HepG2 (cell line): ENCODE data around the gene TMEM139. TPM values are rescaled to one million over a fixed set of nuclear protein-coding genes. Genes with fewer than 3 reads are reported as not detected.
A peak's percentile ranks its signal among the peaks of the same experiment; 100 is the strongest.

Experiments
- EHMT2 ChIP-seq: fragments of 200-600 bp; sonication (generic); IDR thresholded peaks from 2 replicates; pipeline ENCODE4 v1.7.0; 2017; ENCODE audit warnings: antibody characterized with exemption, low read depth, low read length, borderline replicate concordance
- HNF1A ChIP-seq, 2 experiments: sonication (generic) in 1 of 2; formaldehyde crosslinking in 1 of 2; IDR thresholded peaks; 2 replicates each; pipeline versions ENCODE4 v1.4.0 to v1.6.1; 2016 to 2020; ENCODE audit warnings: borderline replicate concordance in 1 of 2, low read depth in 1 of 2, mild to moderate bottlenecking in 1 of 2, missing genetic modification reagents in 1 of 2
- KDM3A ChIP-seq: IDR thresholded peaks from 2 replicates; pipeline ENCODE4 v1.6.1; 2018; ENCODE audit warnings: low read depth, missing compliant biosample characterization
- MEF2D ChIP-seq: sonication (generic); formaldehyde crosslinking; IDR thresholded peaks from 2 replicates; pipeline ENCODE4 v1.5.1; 2020; ENCODE audit warnings: mild to moderate bottlenecking, missing genetic modification reagents
- PHF21A ChIP-seq: sonication (generic); formaldehyde crosslinking; IDR thresholded peaks from 2 replicates; pipeline ENCODE4 v1.5.0; 2020; ENCODE audit warnings: mild to moderate bottlenecking, missing genetic modification reagents
- SRSF9 ChIP-seq: fragments of 200-400 bp; formaldehyde crosslinking; IDR thresholded peaks from 2 replicates; pipeline ENCODE4 v1.6.1; 2018; ENCODE audit warnings: borderline replicate concordance, mild to moderate bottlenecking, low read depth, low read length; ENCODE audit not compliant: insufficient read depth, poor library complexity, severe bottlenecking
- TP53 ChIP-seq: sonication (generic); formaldehyde crosslinking; conservative IDR thresholded peaks from 2 replicates; pipeline ENCODE4 v1.4.0; 2020; ENCODE audit warnings: missing genetic modification reagents
- UBTF ChIP-seq: sonication (generic); formaldehyde crosslinking; IDR thresholded peaks from 2 replicates; pipeline ENCODE4 v1.4.0; 2020; ENCODE audit warnings: mild to moderate bottlenecking, missing genetic modification reagents
- XRCC5 ChIP-seq: fragments of 200-400 bp; formaldehyde crosslinking; optimal IDR thresholded peaks from 2 replicates; pipeline ENCODE3; 2017; ENCODE audit warnings: mild to moderate bottlenecking, low read length
- ZMAT3 ChIP-seq: sonication (generic); formaldehyde crosslinking; conservative IDR thresholded peaks from 2 replicates; pipeline ENCODE4 v1.7.0; 2021; ENCODE audit warnings: missing genetic modification reagents
- ZNF143 ChIP-seq: sonication (generic); formaldehyde crosslinking; IDR thresholded peaks from 2 replicates; pipeline ENCODE4 v1.4.0; 2020; ENCODE audit warnings: missing genetic modification reagents
- ZNF207 ChIP-seq: fragments of 450-650 bp; IDR thresholded peaks from 2 replicates; pipeline ENCODE4 v1.6.1; 2016; ENCODE audit warnings: antibody characterized with exemption, borderline replicate concordance
- ZNF331 ChIP-seq: sonication (generic); formaldehyde crosslinking; IDR thresholded peaks from 2 replicates; pipeline ENCODE4 v1.4.0; 2020; ENCODE audit warnings: missing genetic modification reagents
- ZNF574 ChIP-seq: sonication (generic); formaldehyde crosslinking; IDR thresholded peaks from 2 replicates; pipeline ENCODE4 v1.4.0; 2020; ENCODE audit warnings: missing genetic modification reagents
- ZNF883 ChIP-seq: sonication (generic); formaldehyde crosslinking; IDR thresholded peaks from 2 replicates; pipeline ENCODE4 v1.5.1; 2020; ENCODE audit warnings: mild to moderate bottlenecking, missing genetic modification reagents; ENCODE audit errors: not compliant biosample characterization
- polyA plus RNA-seq, 8 experiments: library from polyadenylated mRNA; depleted of rRNA in 3 of 8; stranded (reverse) in 7 of 8; unstranded in 1 of 8; fragments of >200 nt; fragmentation: Illumina TruSeq in 4 of 8; extraction: Trizol in 4 of 8; gene quantifications; 2 replicates each; pipeline versions ENCODE4 v1.2.1 to v1.2.3, GENCODE V29; 2011 to 2016; ENCODE audit warnings: low read depth in 4 of 8, missing spikeins in 1 of 8, mixed read lengths in 1 of 8; ENCODE audit not compliant: insufficient read depth in 1 of 8
- total RNA-seq, 5 experiments: library from RNA; depleted of rRNA; stranded (reverse); fragments of >200 nt; fragmentation: Illumina TruSeq; extraction: Trizol; gene quantifications; 2 replicates each; pipeline ENCODE4 v1.2.3, GENCODE V29; 2016; ENCODE audit warnings: low read depth in 1 of 5
- TF ChIP-seq, protein P1 (sequence below): sonication (generic); formaldehyde crosslinking; IDR thresholded peaks from 2 replicates; pipeline ENCODE4 v1.5.1; 2020; ENCODE audit warnings: mild to moderate bottlenecking, missing genetic modification reagents, borderline replicate concordance

Gene TMEM139
- total and polyA plus RNA-seq, 2 of the 13 experiments (the other 11 are each of a cell fraction or from before 2014, with no cell fraction given), result 7.9 to 14.0 TPM

GRCh38 chr7:143263266-143264195, 21.2 kb upstream of the TMEM139 start, which contains the start of gene GSTK1 (continued):
- no peak for TF ChIP-seq EHMT2
- TF ChIP-seq ZNF143 (CRISPR knock-in tag), result 0 out of 2 replicates have a peak, but pooled peaks have one; percentile 25
- peak; percentile 59; the same call in 1 of the 2 replicates for TF ChIP-seq ZNF574 (CRISPR knock-in tag)
- TF ChIP-seq ZNF883 (CRISPR knock-in tag), result peak; percentile 29
- TF ChIP-seq ZMAT3 (CRISPR knock-in tag), result peak; percentile 84
- peak; percentile 76; the same call in 1 of the 2 replicates for TF ChIP-seq TP53 (CRISPR knock-in tag)
- TF ChIP-seq MEF2D, result peak; percentile 76; the same call in 1 of the 2 replicates
- peak; percentile 82 for TF ChIP-seq UBTF (CRISPR knock-in tag)
- TF ChIP-seq XRCC5, result peak; percentile 73
- peak; percentile 83 for TF ChIP-seq ZNF331 (CRISPR knock-in tag)
- no peak for TF ChIP-seq SRSF9
- TF ChIP-seq, protein P1, sequence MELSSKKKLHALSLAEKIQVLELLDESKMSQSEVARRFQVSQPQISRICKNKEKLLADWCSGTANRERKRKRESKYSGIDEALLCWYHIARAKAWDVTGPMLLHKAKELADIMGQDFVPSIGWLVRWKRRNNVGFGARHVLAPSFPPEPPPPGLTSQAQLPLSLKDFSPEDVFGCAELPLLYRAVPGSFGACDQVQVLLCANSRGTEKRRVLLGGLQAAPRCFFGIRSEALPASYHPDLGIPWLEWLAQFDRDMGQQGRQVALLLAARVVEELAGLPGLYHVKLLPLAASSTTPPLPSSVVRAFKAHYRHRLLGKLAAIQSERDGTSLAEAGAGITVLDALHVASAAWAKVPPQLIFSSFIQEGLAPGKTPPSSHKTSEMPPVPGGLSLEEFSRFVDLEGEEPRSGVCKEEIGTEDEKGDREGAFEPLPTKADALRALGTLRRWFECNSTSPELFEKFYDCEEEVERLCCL (CRISPR knock-in tag), result no peak
- peak; percentile 78; the same call in 1 of the 2 replicates for TF ChIP-seq KDM3A (CRISPR knock-in tag)
- TF ChIP-seq ZNF207, result no peak
- peak; percentile 91 for TF ChIP-seq PHF21A
- TF ChIP-seq HNF1A (IDR thresholded peaks at IDR 0.05; ENCODE audit: low read depth), result no peak; the same call in 1 of the 2 replicates
- TF ChIP-seq HNF1A (CRISPR knock-in tag; IDR thresholded peaks at IDR 0.05; ENCODE audit: borderline replicate concordance), result peak; percentile 66; the same call in 1 of the 2 replicates
